GM12891 (cell line): Measurements from ENCODE around the gene PDGFA.

Experiments used
- POLR2A ChIP-seq: IDR thresholded peaks from 2 replicates; pipeline ENCODE4 v1.6.1; 2011; ENCODE audit warnings: low read depth, low read length, control low read depth
- POU2F2 ChIP-seq: IDR thresholded peaks from 2 replicates; pipeline ENCODE4 v1.6.1; 2011; ENCODE audit warnings: low read depth, mild to moderate bottlenecking, control low read depth, low read length, moderate library complexity

GRCh38 chr7:564176-564865 is 44.7 kb upstream of the PDGFA start:
- TF ChIP-seq POLR2A: no peak
- no peak for TF ChIP-seq POU2F2
